Breast epithelium (tissue), 3 donors: ENCODE data around the gene DOP1B.

Experiments used
- POLR2A ChIP-seq: fragments of 450-650 bp; IDR thresholded peaks from one replicate; pipeline ENCODE4 v1.6.1; 2016; ENCODE audit warnings: antibody characterized with exemption, mild to moderate bottlenecking, moderate library complexity
- POLR2AphosphoS5 ChIP-seq, 3 donors: sonication (generic); formaldehyde crosslinking; IDR thresholded peaks; one replicate each; pipeline ENCODE4 v1.6.1; 2017; ENCODE audit warnings: antibody characterized with exemption in 3 of 3
- TF ChIP-seq, protein P1 (sequence below), 3 donors: fragments of 450-650 bp; IDR thresholded peaks; one replicate each; pipeline ENCODE4 v1.5.1; 2016 to 2017; ENCODE audit warnings: antibody characterized with exemption in 3 of 3, mild to moderate bottlenecking in 3 of 3, moderate library complexity in 3 of 3

- TF ChIP-seq, protein P1, sequence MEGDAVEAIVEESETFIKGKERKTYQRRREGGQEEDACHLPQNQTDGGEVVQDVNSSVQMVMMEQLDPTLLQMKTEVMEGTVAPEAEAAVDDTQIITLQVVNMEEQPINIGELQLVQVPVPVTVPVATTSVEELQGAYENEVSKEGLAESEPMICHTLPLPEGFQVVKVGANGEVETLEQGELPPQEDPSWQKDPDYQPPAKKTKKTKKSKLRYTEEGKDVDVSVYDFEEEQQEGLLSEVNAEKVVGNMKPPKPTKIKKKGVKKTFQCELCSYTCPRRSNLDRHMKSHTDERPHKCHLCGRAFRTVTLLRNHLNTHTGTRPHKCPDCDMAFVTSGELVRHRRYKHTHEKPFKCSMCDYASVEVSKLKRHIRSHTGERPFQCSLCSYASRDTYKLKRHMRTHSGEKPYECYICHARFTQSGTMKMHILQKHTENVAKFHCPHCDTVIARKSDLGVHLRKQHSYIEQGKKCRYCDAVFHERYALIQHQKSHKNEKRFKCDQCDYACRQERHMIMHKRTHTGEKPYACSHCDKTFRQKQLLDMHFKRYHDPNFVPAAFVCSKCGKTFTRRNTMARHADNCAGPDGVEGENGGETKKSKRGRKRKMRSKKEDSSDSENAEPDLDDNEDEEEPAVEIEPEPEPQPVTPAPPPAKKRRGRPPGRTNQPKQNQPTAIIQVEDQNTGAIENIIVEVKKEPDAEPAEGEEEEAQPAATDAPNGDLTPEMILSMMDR (IDR thresholded peaks at IDR 0.05): no peak
- TF ChIP-seq POLR2A (no peak), POLR2AphosphoS5 (IDR thresholded peaks at IDR 0.05) (no peak)
These were observed 19.3 kb downstream of the DOP1B start for GRCh38 chr21:36175771-36176565.
